GM23248 (cell line): Measurements from ENCODE around the gene PJA1.

Source experiments
- EZH2 ChIP-seq: fragments of 200-600 bp; sonication (generic); IDR thresholded peaks from 2 replicates; pipeline ENCODE4 v1.6.1; 2018; ENCODE audit warnings: antibody characterized with exemption, mild to moderate bottlenecking; ENCODE audit not compliant: insufficient read depth, poor library complexity, severe bottlenecking
- EZH2phosphoT487 ChIP-seq: fragments of 200-600 bp; sonication (generic); IDR thresholded peaks from 2 replicates; pipeline ENCODE4 v1.6.1; 2018; ENCODE audit warnings: antibody characterized with exemption, moderate library complexity, mild to moderate bottlenecking, low read depth; ENCODE audit not compliant: insufficient read depth

DNA sequence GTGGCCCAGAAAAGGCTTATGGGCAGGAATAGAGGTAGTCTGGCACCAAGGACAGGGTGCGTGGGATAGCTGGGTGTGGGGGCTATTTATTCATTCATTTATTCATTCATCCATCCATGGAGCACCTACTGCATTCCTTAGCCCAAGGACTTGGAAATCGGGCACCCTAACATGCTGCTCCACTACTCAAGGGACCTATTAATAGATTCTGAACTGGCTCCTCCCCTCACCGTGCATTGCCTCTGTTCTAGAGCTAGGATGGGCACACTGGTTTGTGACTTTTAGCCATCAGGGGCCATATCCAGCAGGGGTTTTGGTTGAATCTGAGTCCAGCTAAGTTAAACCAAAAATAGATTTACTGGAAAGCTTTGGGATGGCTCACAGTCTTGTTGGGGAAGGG is 30.6 kb upstream of the PJA1 start:
- no peak for TF ChIP-seq EZH2
- TF ChIP-seq EZH2phosphoT487: no peak
